WTC11 (cell line): ENCODE data around the gene KIF2C. TPM values are rescaled to one million over a fixed set of nuclear protein-coding genes. Genes with fewer than 3 reads are reported as not detected.

Experiments used
- AFF4 ChIP-seq: sonication (generic); formaldehyde crosslinking; IDR thresholded peaks from 2 replicates; pipeline ENCODE4 v1.8.1; 2023; ENCODE audit warnings: mild to moderate bottlenecking, missing genetic modification reagents, borderline replicate concordance
- HMGXB4 ChIP-seq: sonication (generic); formaldehyde crosslinking; IDR thresholded peaks from 2 replicates; pipeline ENCODE4 v1.8.1; 2023; ENCODE audit warnings: mild to moderate bottlenecking, moderate library complexity, missing genetic modification reagents
- KAT7 ChIP-seq: sonication (generic); formaldehyde crosslinking; IDR thresholded peaks from 2 replicates; pipeline ENCODE4 v1.8.1; 2023; ENCODE audit warnings: missing genetic modification reagents, mild to moderate bottlenecking, borderline replicate concordance
- NR3C1 ChIP-seq: sonication (generic); formaldehyde crosslinking; conservative IDR thresholded peaks from 2 replicates; pipeline ENCODE4 v1.8.1; 2023; ENCODE audit warnings: low read depth, mild to moderate bottlenecking, missing genetic modification reagents
- PRDM15 ChIP-seq: sonication (generic); formaldehyde crosslinking; IDR thresholded peaks from 2 replicates; pipeline ENCODE4 v1.8.0; 2022; ENCODE audit warnings: missing genetic modification reagents
- ZNF281 ChIP-seq: sonication (generic); formaldehyde crosslinking; IDR thresholded peaks from 2 replicates; pipeline ENCODE4 v1.8.0; 2023; ENCODE audit warnings: mild to moderate bottlenecking, missing genetic modification reagents
- ZNF425 ChIP-seq: fragments of 250-450 bp; sonication (Bioruptor Pico); conservative IDR thresholded peaks from 2 replicates; pipeline ENCODE4 v1.9.0; 2021; ENCODE audit warnings: mild to moderate bottlenecking
- ZNF512 ChIP-seq: sonication (generic); formaldehyde crosslinking; IDR thresholded peaks from 2 replicates; pipeline ENCODE4 v1.8.1; 2022; ENCODE audit warnings: missing genetic modification reagents, borderline replicate concordance
- ZNF532 ChIP-seq: fragments of 250-450 bp; sonication (Bioruptor Pico); IDR thresholded peaks from 2 replicates; pipeline ENCODE4 v1.9.0; 2021; ENCODE audit warnings: mild to moderate bottlenecking, borderline replicate concordance
- ZSCAN18 ChIP-seq: fragments of 250-450 bp; sonication (Bioruptor Pico); IDR thresholded peaks from 2 replicates; pipeline ENCODE4 v2.1.2; 2022; ENCODE audit warnings: mild to moderate bottlenecking, moderate library complexity
- total RNA-seq: library from RNA; stranded (reverse); gene quantifications from 3 replicates; pipeline ENCODE4 v1.2.3, GENCODE V29; 2021

Gene KIF2C
- total RNA-seq, 1 experiment from 2014 or later, result 93.8 TPM

GRCh38 chr1:44788120-44788860 lies 48.7 kb downstream of the KIF2C start, which contains the start of gene BEST4 (continued):
- TF ChIP-seq ZNF532, result no peak
- no peak for TF ChIP-seq NR3C1
- no peak for TF ChIP-seq KAT7
- no peak for TF ChIP-seq ZSCAN18
- TF ChIP-seq ZNF425 (CRISPR knock-in tag), result no peak
- TF ChIP-seq PRDM15 (CRISPR knock-in tag), result no peak
- TF ChIP-seq AFF4, result no peak
- no peak for TF ChIP-seq ZNF512 (CRISPR knock-in tag)
- no peak for TF ChIP-seq ZNF281
- TF ChIP-seq HMGXB4, result no peak
- TF ChIP-seq, all 79 proteins: peak for 0
